Measurements from ENCODE around the gene ST3GAL6. TPM values are rescaled to one million over a fixed set of nuclear protein-coding genes. Genes with fewer than 3 reads are reported as not detected.
"Not testable (repeated sequence)": the region's sequence is repeated elsewhere in the genome, so short reads cannot be mapped to it uniquely, and the experiment has no call there.

The ST3GAL6 gene
- total RNA-seq, 1 donor from 2014 or later = not detected

- intact Hi-C loops (cut with micrococcal nuclease) = no loop called here
Observed at GRCh38 chr3:98799479-98799878, 36.3 kb downstream of the ST3GAL6 start.

- intact Hi-C loops (cut with micrococcal nuclease) = no loop called here
Observed at GRCh38 chr3:98800401-98800800, 37.3 kb downstream of the ST3GAL6 start.

GRCh38 chr3:98801043-98801747 lies 38.1 kb downstream of the ST3GAL6 start:
- intact Hi-C loops (cut with micrococcal nuclease) = no loop called here

GRCh38 chr3:98805571-98805970 lies 42.4 kb downstream of the ST3GAL6 start:
- intact Hi-C loops (cut with micrococcal nuclease) = no loop called here

GRCh38 chr3:98806521-98806920 lies 43.4 kb downstream of the ST3GAL6 start:
- intact Hi-C loops (cut with micrococcal nuclease) = no loop called here

- intact Hi-C loops (cut with micrococcal nuclease) = no loop called here
Observed at GRCh38 chr3:98807011-98807410, 43.9 kb downstream of the ST3GAL6 start.

DNA sequence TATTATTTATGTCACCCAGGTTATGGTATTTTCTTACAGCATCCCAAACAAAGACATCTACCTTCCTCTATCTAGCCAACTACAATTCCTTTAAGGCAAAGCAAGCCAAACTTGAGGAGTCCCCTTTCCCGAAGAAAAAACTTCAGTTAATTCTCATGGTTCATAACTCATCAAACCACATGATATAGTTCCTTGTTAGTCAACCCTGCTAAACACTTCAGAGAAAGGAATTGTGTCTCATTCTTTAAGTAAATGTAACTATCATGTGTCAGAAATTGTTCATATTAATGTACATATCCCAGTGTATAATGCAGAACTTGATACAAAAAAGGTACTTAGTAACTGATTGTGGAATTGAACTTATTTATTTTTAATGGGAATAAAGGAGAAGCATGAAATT lies 44.4 kb downstream of the ST3GAL6 start:
- intact Hi-C loops (cut with micrococcal nuclease) = no loop called here

DNA sequence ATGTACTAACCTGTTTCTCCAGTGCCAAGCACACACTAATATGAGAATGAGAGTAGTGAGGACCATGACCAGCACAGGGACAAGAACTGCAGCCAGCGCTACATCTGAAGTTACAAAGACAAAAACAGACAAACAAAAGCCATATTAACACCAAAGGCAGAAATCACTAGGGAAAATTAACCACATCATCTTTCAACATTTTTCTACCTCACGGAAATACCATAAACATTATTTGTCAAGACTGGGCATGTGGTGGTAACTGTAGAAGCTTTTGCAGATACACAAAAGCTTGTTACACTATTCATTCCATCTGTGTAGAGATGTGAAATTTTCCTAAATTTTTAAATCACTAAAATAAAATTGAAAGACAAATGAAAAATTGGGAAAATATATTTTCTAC lies 44.9 kb downstream of the ST3GAL6 start:
- intact Hi-C loops (cut with micrococcal nuclease) = no loop called here

GRCh38 chr3:98809557-98809956 lies 46.4 kb downstream of the ST3GAL6 start:
- intact Hi-C loops (cut with micrococcal nuclease) = no loop called here

- intact Hi-C loops (cut with micrococcal nuclease) = loop anchor here (5.0 to 10.0 kb wide), 2 partner anchors 846 to 1019 kb away; no protein-coding TSS in a partner anchor
Observed at GRCh38 chr3:98811048-98811447, 47.9 kb downstream of the ST3GAL6 start.

- intact Hi-C loops (cut with micrococcal nuclease) = loop anchor here (1.0 to 10.0 kb wide), 6 partner anchors 211 to 1021 kb away; no protein-coding TSS in a partner anchor
Observed at GRCh38 chr3:98812851-98813374, 49.8 kb downstream of the ST3GAL6 start.

GRCh38 chr3:98814817-98815420 lies 51.8 kb downstream of the ST3GAL6 start:
- intact Hi-C loops (cut with micrococcal nuclease) = loop anchor here (5.0 to 10.0 kb wide), 2 partner anchors 850 to 1023 kb away; no protein-coding TSS in a partner anchor

- intact Hi-C loops (cut with micrococcal nuclease) = loop anchor here (1.0 to 10.0 kb wide), 10 partner anchors 83 to 936 kb away; partner anchors contain the start of gene DCBLD2
Observed at GRCh38 chr3:98817547-98818041, 54.5 kb downstream of the ST3GAL6 start.

DNA sequence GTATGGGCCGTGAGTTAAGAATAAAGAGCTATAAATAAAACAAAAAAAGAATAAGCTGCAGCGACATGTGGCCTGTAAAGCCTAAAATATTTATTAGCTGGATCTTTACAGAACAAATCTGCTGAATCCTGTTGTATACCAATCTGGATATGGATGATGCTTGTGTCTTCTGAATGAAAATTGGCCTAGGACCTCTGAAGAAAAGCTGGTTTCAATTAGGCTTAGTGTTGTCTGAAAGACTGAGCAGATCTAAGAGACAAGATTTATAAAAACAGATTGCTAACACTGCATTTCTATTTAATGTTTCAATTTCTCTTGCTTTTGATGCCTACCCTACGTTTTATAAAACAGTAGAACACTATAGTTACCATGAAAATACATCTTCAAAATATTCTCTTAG lies 57.9 kb downstream of the ST3GAL6 start:
- intact Hi-C loops (cut with micrococcal nuclease) = no loop called here

DNA sequence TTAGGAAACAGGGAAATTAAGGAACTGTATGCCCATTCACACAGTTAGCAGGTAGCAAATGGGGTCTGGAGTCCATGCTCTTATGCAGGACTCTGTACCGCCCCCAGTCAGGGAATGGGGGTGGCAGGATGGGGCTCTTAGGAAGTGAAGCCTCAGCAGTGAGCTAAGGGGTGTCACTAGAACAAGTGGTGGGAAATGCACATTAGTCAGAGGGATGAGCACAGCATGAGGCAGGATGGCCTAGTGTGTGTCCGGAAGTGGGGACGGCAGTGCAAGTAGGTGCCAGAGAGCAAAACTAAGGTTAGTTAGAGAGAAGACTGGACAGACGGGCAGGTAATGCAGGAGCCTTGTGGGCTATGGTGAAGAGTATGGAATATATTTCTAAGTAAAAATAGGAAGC lies 60.7 kb downstream of the ST3GAL6 start:
- intact Hi-C loops (cut with micrococcal nuclease) = no loop called here

GRCh38 chr3:98824256-98824655 lies 61.1 kb downstream of the ST3GAL6 start:
- intact Hi-C loops (cut with micrococcal nuclease) = no loop called here

- intact Hi-C loops (cut with micrococcal nuclease) = no loop called here
Observed at GRCh38 chr3:98826126-98826525, 63.0 kb downstream of the ST3GAL6 start.

GRCh38 chr3:98827221-98827920 lies 64.2 kb downstream of the ST3GAL6 start:
- intact Hi-C loops (cut with micrococcal nuclease) = no loop called here

DNA sequence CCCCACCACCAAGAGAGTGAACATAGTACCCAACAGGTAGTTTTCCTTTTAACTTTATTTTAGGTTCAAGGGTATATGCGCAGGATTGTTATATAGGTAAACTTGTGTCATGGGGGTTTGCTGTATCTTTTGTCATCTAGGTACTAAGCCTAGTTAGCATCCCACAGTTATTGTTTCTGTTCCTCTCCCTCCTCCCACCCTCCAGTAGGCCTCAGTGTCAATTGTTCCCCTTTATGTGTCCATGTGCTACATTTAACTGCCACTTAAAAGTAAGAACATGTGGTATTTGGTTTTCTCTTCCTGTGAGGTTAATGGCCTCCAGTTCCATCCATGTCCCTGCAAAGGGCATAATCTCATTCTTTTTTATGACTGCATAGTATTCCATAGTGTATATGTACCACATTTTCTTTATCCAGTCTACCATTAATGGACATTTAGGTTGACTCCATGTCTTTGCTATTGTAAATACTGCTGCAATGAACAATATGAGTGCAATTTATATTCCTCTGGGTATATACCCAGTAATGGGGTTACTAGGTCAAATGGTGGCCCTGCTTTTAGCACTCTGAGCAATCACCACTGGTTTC lies 66.2 kb downstream of the ST3GAL6 start:
- intact Hi-C loops (cut with micrococcal nuclease) = no loop called here

DNA sequence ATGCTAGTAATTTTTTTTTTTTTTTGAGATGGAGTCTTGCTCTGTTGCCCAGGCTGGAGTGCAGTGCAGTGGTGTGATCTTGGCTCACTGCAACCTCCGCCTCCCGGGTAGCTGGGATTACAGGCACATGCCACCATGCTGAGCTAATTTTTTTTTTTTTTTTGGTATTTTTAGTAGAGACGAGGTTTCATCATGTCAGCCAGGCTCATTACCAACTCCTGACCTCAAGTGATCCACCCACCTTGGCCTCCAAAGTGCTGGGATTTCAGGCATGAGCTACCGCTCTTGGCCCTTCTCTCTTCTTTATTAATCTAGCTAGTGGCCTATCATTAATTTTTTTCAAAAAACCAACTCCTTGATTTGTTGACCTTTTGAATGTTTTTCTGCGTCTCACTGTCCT lies 67.9 kb downstream of the ST3GAL6 start:
- intact Hi-C loops (cut with micrococcal nuclease) = not testable (repeated sequence)

- intact Hi-C loops (cut with micrococcal nuclease) = no loop called here
Observed at GRCh38 chr3:98839846-98840245, 76.7 kb downstream of the ST3GAL6 start.
